HG02870 (cell line): ENCODE measurements around the gene A1BG.
"Not testable (repeated sequence)": the region's sequence is repeated elsewhere in the genome, so short reads cannot be mapped to it uniquely, and the experiment has no call there.

Source experiments
- ATAC-seq: cut with Tn5 transposase; IDR thresholded peaks from one replicate; pipeline ENCODE4 v1.9.1; 2021; ENCODE audit warnings: mild to moderate bottlenecking, moderate library complexity; ENCODE audit not compliant: unreplicated experiment

The A1BG gene

GRCh38 chr19:58386576-58387337, 33.5 kb upstream of the A1BG start, which contains the start of gene RPS5:
Gene RPS5 (plus strand): TSS chr19:58387269. CDS start chr19:58388138, 869 bp downstream.
- ATAC-seq = peak; percentile 89

- ATAC-seq = no peak
Observed at GRCh38 chr19:58385891-58386575, 32.7 kb upstream of the A1BG start.

GRCh38 chr19:58385313-58385890, 32.1 kb upstream of the A1BG start:
- ATAC-seq = no peak

- no peak for ATAC-seq
Observed at GRCh38 chr19:58382997-58383603, 29.8 kb upstream of the A1BG start.

- no peak for ATAC-seq
Observed at GRCh38 chr19:58381460-58382212, 28.3 kb upstream of the A1BG start.

- ATAC-seq = peak; percentile 82
Observed at GRCh38 chr19:58380662-58381459, 27.6 kb upstream of the A1BG start, which contains the start of gene ZNF837. Gene ZNF837 (minus strand): TSS chr19:58381030. CDS start chr19:58369332, 11,698 bp downstream.

GRCh38 chr19:58380037-58380661, 26.9 kb upstream of the A1BG start:
- ATAC-seq = no peak

GRCh38 chr19:58379246-58379645, 26.0 kb upstream of the A1BG start:
- no peak for ATAC-seq

- ATAC-seq = not testable (repeated sequence)
Observed at GRCh38 chr19:58376724-58377123, 23.4 kb upstream of the A1BG start.

GRCh38 chr19:58374200-58374599, 20.9 kb upstream of the A1BG start:
- no peak for ATAC-seq

GRCh38 chr19:58372311-58373133, 19.2 kb upstream of the A1BG start:
- ATAC-seq = no peak

GRCh38 chr19:58368561-58369360, 15.5 kb upstream of the A1BG start:
- no peak for ATAC-seq

- ATAC-seq = no peak
Observed at GRCh38 chr19:58367698-58368454, 14.6 kb upstream of the A1BG start.

GRCh38 chr19:58366585-58367430, 13.5 kb upstream of the A1BG start:
- no peak for ATAC-seq

- ATAC-seq = no peak
Observed at GRCh38 chr19:58364146-58364545, 10.9 kb upstream of the A1BG start.
